ENCODE measurements around the gene ABHD17C. TPM values are rescaled to one million over a fixed set of nuclear protein-coding genes. Genes with fewer than 3 reads are reported as not detected.

ABHD17C gene
- total and polyA plus RNA-seq, 2 experiments from 2014 or later = 11.3 to 23.8 TPM

GRCh38 chr15:80684697-80685096, 10.4 kb upstream of the ABHD17C start:
- H3F3A ChIP-seq (replicated peaks; ENCODE audit: low read depth) = no peaks in the 10 kb centered on the region
- H4K20me1 ChIP-seq (replicated peaks; ENCODE audit: insufficient read depth) = no peaks in the 10 kb centered on the region
- peaks cover 3% of the 10 kb centered on the region; the same call in 2 of the 3 replicates for H3K9me3 Mint-ChIP-seq
- H2AFZ ChIP-seq = no peak overlapping the region
- no peaks in the 10 kb centered on the region for H3K79me2 ChIP-seq (replicated peaks; ENCODE audit: insufficient read depth)
- DNase-seq (ENCODE audit: low spot score) = no peak
- peaks cover 10% of the 10 kb centered on the region for H3K9me2 ChIP-seq (ENCODE audit: insufficient read depth)
- peaks cover 12% of the 10 kb centered on the region for H3K4me1 Mint-ChIP-seq
- H3K4me3 ChIP-seq = no peak overlapping the region
- no peaks in the 10 kb centered on the region for H3K27me3 ChIP-seq (ENCODE audit: insufficient read depth)
- ATAC-seq = no peak
- no peak overlapping the region for H3K27ac ChIP-seq (ENCODE audit: low read depth)
- H3K36me3 ChIP-seq (ENCODE audit: insufficient read depth) = no peaks in the 10 kb centered on the region
- no peaks in the 10 kb centered on the region for H3K36me3 Mint-ChIP-seq (ENCODE audit: low read depth)
- H3K4me2 ChIP-seq = no peak overlapping the region
- H3K27ac Mint-ChIP-seq = no peak overlapping the region
- H3K27me3 Mint-ChIP-seq (ENCODE audit: insufficient read depth, low read depth, poor library complexity) = peaks cover 2% of the 10 kb centered on the region
- no peaks in the 10 kb centered on the region; the same call in 1 of the 2 replicates for H3K4me1 ChIP-seq (ENCODE audit: insufficient read depth)
- no peak overlapping the region for H3K4me3 Mint-ChIP-seq
- TF ChIP-seq ZNF114 (CRISPR knock-in tag; IDR thresholded peaks at IDR 0.05) = no peak
- TF ChIP-seq EZH2phosphoT487 (IDR thresholded peaks at IDR 0.05; ENCODE audit: unreplicated experiment) = no peak
- no peak for TF ChIP-seq NANOG (IDR thresholded peaks at IDR 0.05; ENCODE audit: borderline replicate concordance)
- no peak for TF ChIP-seq CREB1 (CRISPR knock-in tag; IDR thresholded peaks at IDR 0.05; ENCODE audit: low read depth)
- TF ChIP-seq ZNF462 (CRISPR knock-in tag; IDR thresholded peaks at IDR 0.05) = no peak
- TF ChIP-seq, protein P1, sequence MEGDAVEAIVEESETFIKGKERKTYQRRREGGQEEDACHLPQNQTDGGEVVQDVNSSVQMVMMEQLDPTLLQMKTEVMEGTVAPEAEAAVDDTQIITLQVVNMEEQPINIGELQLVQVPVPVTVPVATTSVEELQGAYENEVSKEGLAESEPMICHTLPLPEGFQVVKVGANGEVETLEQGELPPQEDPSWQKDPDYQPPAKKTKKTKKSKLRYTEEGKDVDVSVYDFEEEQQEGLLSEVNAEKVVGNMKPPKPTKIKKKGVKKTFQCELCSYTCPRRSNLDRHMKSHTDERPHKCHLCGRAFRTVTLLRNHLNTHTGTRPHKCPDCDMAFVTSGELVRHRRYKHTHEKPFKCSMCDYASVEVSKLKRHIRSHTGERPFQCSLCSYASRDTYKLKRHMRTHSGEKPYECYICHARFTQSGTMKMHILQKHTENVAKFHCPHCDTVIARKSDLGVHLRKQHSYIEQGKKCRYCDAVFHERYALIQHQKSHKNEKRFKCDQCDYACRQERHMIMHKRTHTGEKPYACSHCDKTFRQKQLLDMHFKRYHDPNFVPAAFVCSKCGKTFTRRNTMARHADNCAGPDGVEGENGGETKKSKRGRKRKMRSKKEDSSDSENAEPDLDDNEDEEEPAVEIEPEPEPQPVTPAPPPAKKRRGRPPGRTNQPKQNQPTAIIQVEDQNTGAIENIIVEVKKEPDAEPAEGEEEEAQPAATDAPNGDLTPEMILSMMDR (conservative IDR thresholded peaks at IDR 0.05; ENCODE audit: low read depth in 2 of 2) = no peak
- TF ChIP-seq EZH2 (IDR thresholded peaks at IDR 0.05; ENCODE audit: low read depth, unreplicated experiment) = no peak
- no peak for TF ChIP-seq JUNB (IDR thresholded peaks at IDR 0.05; ENCODE audit: unreplicated experiment)
- no peak for TF ChIP-seq ETS1 (IDR thresholded peaks at IDR 0.05)
- no peak for TF ChIP-seq ZNF331 (CRISPR knock-in tag; IDR thresholded peaks at IDR 0.05; ENCODE audit: low read depth)
- TF ChIP-seq, protein P2, sequence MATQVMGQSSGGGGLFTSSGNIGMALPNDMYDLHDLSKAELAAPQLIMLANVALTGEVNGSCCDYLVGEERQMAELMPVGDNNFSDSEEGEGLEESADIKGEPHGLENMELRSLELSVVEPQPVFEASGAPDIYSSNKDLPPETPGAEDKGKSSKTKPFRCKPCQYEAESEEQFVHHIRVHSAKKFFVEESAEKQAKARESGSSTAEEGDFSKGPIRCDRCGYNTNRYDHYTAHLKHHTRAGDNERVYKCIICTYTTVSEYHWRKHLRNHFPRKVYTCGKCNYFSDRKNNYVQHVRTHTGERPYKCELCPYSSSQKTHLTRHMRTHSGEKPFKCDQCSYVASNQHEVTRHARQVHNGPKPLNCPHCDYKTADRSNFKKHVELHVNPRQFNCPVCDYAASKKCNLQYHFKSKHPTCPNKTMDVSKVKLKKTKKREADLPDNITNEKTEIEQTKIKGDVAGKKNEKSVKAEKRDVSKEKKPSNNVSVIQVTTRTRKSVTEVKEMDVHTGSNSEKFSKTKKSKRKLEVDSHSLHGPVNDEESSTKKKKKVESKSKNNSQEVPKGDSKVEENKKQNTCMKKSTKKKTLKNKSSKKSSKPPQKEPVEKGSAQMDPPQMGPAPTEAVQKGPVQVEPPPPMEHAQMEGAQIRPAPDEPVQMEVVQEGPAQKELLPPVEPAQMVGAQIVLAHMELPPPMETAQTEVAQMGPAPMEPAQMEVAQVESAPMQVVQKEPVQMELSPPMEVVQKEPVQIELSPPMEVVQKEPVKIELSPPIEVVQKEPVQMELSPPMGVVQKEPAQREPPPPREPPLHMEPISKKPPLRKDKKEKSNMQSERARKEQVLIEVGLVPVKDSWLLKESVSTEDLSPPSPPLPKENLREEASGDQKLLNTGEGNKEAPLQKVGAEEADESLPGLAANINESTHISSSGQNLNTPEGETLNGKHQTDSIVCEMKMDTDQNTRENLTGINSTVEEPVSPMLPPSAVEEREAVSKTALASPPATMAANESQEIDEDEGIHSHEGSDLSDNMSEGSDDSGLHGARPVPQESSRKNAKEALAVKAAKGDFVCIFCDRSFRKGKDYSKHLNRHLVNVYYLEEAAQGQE (IDR thresholded peaks at IDR 0.05; ENCODE audit: unreplicated experiment) = no peak
- no peak for TF ChIP-seq POLR2AphosphoS5 (IDR thresholded peaks at IDR 0.05; ENCODE audit: low read depth)
- TF ChIP-seq STAT1 (IDR thresholded peaks at IDR 0.05; ENCODE audit: unreplicated experiment) = no peak
